SK-N-DZ (cell line): ENCODE data around the gene ZNF106.

ENCODE experiments used
- DNase-seq: peaks from one replicate; pipeline ENCODE4 v3.0.0-alpha.2; 2015; ENCODE audit warnings: low spot score
- small RNA-seq, 2 experiments: library from RNA; depleted of rRNA; stranded (forward); fragments of <200 nt; gene quantifications; one replicate each; pipeline ENCODE3, GENCODE V24; 2014

The ZNF106 gene

DNA sequence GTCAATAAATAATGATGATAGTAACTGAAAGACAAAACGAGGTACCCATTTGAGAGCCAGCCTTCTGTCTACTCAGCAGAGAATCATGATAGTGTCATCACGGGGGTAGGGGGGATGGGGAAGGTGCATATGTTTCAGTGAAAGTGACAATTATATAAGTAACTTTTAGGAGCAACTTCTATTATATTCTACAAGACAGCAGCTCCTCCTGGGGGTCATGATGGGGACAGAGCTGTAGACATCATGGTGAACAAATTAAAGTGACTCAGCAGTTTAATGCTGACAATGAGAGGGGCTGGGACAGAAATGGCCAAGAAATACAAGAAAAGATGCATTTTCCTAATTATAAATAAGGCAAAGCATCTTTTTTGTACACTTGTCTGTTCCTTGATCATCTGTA lies 119.8 kb downstream of the ZNF106 start:
- DNase-seq = no peak

GRCh38 chr15:42368096-42368495 lies 122.8 kb downstream of the ZNF106 start:
- DNase-seq = no peak

- DNase-seq = no peak
Measured at GRCh38 chr15:42367041-42367440, 123.9 kb downstream of the ZNF106 start.

DNA sequence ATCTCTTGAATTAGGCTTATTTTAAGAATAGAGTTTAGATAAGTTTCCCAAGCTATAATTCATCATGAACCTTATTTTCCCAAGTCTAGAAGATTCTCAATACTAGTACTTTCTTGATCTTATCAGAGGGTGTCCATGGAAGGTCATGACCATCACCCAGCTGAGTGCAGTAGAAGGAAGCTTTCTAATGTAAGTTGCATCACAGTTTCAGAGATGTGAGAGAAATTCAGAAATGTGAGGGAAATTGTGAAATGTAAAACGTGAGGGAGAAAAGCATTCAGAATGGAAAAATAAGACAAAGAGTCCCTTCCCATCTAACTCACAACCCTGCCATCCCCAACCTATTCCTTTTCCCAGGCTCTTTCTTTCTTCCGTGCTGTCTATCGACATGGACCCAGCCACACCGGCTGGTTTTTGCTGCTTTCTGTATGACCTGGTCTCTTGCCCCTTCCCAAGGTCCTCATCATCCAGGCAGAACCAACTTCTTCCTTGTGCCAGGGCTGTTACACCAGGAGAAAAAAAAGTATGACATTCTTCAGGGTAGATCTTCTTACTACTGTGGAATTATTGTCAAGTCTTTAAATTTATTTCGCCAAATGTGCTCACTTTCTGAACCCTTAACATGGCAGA lies 124.9 kb downstream of the ZNF106 start:
- DNase-seq = no peak

GRCh38 chr15:42364529-42364928 lies 126.4 kb downstream of the ZNF106 start:
- DNase-seq = no peak

GRCh38 chr15:42363942-42364341 lies 127.0 kb downstream of the ZNF106 start:
- DNase-seq = no peak

GRCh38 chr15:42363487-42363886 lies 127.5 kb downstream of the ZNF106 start:
- DNase-seq = no peak

Small RNA genes lying within 50 kb of the gene (small RNA-seq; reads per million reads assigned to genes)
- gene RNU6-188P = 0 reads per million in 2 experiments
